ENCODE data around the gene TRIM36.

The TRIM36 gene

DNA sequence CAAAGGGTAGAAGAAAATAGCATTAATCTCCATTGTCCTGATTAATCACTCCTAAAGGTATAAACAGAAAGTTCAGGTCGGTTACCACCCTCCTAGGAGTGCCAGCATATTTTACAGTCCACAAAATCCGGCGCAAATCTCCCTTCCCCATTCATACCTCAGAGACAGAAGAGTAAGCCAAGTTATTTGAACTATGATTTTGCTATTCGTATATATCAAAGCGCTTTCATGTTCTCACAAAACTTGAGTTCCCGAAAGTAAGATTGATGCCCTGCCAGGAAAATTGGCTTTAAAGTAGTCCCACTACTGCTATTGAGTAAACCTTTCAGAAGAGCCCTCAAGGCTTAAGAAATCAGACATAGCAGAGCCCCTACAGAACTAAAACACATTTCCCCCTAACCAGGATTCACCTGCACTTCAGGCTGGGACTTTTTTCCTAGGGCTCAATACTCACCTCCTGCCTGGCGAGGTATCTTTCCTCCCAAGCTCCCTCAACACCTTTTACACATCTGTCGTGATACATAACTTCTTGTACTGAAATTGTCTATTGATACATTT lies 21.8 kb upstream of the TRIM36 start:
- TF ChIP-seq, protein P1, sequence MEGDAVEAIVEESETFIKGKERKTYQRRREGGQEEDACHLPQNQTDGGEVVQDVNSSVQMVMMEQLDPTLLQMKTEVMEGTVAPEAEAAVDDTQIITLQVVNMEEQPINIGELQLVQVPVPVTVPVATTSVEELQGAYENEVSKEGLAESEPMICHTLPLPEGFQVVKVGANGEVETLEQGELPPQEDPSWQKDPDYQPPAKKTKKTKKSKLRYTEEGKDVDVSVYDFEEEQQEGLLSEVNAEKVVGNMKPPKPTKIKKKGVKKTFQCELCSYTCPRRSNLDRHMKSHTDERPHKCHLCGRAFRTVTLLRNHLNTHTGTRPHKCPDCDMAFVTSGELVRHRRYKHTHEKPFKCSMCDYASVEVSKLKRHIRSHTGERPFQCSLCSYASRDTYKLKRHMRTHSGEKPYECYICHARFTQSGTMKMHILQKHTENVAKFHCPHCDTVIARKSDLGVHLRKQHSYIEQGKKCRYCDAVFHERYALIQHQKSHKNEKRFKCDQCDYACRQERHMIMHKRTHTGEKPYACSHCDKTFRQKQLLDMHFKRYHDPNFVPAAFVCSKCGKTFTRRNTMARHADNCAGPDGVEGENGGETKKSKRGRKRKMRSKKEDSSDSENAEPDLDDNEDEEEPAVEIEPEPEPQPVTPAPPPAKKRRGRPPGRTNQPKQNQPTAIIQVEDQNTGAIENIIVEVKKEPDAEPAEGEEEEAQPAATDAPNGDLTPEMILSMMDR (IDR thresholded peaks at IDR 0.05): no peak

DNA sequence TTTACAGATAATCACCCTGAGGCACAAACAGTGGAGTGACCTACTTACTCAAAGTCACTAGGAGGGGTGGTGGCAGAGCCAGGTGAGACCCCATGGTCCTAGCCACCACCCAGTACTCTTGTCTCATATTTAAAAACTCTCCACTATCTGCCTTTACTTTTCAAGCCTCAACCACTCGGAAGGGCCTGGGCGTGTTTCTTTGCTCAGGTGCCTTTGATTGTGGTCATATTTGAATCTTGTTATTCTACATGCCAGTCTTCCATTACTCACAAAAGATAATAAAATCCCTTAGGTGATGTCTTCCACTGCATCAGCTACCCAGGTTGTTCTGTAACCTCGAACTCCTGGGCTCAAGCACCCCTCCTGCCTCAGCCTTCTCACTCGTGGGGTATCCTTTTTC lies 20.7 kb upstream of the TRIM36 start:
- TF ChIP-seq, protein P1 (IDR thresholded peaks at IDR 0.05): no peak

DNA sequence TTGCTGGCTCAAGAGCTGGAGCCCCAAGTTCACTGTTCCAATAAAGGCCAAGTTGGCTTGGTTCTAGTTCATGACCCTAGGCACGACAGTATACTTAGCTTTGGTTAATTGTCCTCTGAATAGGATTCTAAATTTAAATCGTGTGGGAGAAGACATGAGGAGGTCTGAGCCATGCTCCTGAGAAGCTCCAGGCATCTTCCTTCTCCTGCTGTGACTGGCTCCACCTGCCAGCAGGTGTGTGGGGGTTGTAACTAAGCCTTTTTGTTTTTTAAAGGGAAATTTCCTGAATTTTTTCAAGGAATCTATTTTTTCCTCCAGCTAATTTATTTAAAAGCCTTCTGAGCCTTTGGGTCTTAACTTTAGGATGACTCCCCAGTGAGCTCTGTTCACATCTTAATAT lies 20.2 kb upstream of the TRIM36 start:
- TF ChIP-seq, protein P1 (IDR thresholded peaks at IDR 0.05): no peak

DNA sequence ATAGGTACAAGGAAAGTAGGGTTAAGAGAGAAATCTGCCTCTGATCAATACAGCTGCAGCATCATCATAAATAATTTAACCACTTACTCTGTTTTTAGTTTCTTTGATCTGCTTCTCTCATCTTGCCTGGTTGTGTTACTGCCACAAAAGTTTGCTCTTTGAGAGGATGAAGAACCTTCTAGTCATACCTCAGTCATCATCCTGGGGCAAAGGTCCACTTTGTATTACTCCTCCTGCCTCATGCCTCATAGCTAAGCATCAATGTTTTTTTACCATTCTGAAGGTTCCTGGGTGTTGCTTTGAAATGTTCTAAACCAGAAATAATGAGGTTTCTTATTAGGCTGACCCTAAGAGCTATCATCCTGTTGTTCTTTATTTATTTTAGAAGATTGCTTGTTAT lies 17.1 kb upstream of the TRIM36 start:
- TF ChIP-seq, protein P1 (IDR thresholded peaks at IDR 0.05): no peak

DNA sequence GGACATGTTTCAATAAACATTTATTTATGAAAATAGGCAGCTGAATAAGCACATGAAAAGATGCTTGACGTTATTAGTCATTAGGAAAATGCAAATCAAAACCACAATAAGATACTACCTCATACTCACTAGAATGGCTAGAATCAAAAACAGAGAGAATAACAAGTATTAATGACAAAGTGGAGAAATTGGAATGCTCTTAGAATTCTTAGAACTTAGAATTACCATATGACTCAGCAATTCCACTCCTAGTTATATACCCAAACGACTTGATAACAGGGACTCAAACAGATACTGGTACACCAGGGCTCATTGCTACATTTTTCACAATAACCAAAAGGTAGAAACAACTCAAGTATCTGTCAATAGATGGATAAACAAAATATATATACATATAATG lies 15.1 kb upstream of the TRIM36 start:
- TF ChIP-seq, protein P1 (IDR thresholded peaks at IDR 0.05): no peak

DNA sequence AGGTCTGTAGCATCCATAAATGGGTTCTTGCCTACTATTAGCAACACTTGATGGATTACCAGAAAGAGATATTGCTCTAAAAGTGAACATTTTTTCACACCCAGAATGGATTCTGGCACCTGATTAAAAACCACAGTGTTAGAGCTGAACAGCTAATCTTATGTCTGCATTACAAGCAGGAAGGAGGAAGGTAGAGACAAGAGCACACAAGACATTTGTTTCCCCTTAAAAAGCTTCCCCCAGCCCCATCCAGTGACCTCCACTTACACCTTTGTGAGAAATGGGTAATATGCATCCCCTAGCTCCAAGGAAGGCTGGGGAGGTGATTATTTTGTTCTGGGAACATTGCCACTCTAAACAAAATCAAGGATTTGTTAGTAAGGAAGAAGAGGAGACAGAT lies 12.0 kb upstream of the TRIM36 start:
- TF ChIP-seq, protein P1 (IDR thresholded peaks at IDR 0.05): no peak

DNA sequence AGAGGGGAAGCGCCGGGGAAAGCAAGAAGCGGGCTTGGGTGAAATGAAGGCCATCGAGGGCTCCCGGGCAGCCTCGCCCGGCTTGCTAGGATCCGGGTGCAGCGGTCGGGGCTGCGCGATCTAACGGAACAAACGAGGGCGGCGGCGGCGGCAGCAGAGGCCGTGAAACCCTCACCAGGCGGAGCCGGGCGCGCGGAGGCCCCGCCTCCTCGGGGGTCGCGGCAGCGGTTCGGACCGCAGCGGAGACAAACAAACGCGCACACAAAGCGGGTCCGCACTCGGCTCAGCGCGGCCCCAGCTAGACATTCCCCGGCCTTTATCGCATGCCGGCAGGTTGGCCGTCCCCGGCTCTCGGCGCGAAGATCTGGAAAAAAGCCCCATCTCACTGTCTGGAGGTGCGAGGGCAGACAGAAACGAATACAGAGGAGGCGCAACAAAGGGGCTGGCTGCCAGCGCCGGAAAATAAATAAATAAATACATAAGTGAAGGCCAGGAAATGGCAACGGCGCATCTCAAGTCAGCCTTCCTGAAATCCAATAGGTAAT lies 10.5 kb upstream of the TRIM36 start:
- TF ChIP-seq, protein P1 (IDR thresholded peaks at IDR 0.05): no peak
